ENCODE results near the gene PPP6R1.

Gene PPP6R1

GRCh38 chr19:55259540-55260210 is 858 bp upstream of the PPP6R1 start:
- DNase-seq (ENCODE audit: low spot score), result no peak

- DNase-seq (ENCODE audit: low spot score), result peak; percentile 72
Measured at GRCh38 chr19:55258476-55258827, 365 bp downstream of the PPP6R1 start.

- DNase-seq (ENCODE audit: low spot score), result peak; percentile 47
Measured at GRCh38 chr19:55257461-55258420, 1.1 kb downstream of the PPP6R1 start.

- no peak for DNase-seq (ENCODE audit: low spot score)
Measured at GRCh38 chr19:55256562-55257460, 2.0 kb downstream of the PPP6R1 start.

GRCh38 chr19:55255618-55256423 is 3.0 kb downstream of the PPP6R1 start:
- DNase-seq (ENCODE audit: low spot score), result peak; percentile 58

GRCh38 chr19:55254625-55254977 is 4.2 kb downstream of the PPP6R1 start:
- no peak for DNase-seq (ENCODE audit: low spot score)

- DNase-seq (ENCODE audit: low spot score), result no peak
Measured at GRCh38 chr19:55253842-55254624, 4.8 kb downstream of the PPP6R1 start.

- no peak for DNase-seq (ENCODE audit: low spot score)
Measured at GRCh38 chr19:55252760-55253663, 5.8 kb downstream of the PPP6R1 start.

GRCh38 chr19:55251341-55252081 is 7.3 kb downstream of the PPP6R1 start:
- DNase-seq (ENCODE audit: low spot score), result no peak

GRCh38 chr19:55250262-55251036 is 8.4 kb downstream of the PPP6R1 start:
- DNase-seq (ENCODE audit: low spot score), result no peak

- no peak for DNase-seq (ENCODE audit: low spot score)
Measured at GRCh38 chr19:55249841-55250240, 9.0 kb downstream of the PPP6R1 start.

- DNase-seq (ENCODE audit: low spot score), result no peak
Measured at GRCh38 chr19:55248704-55249103, 10.1 kb downstream of the PPP6R1 start.

- no peak for DNase-seq (ENCODE audit: low spot score)
Measured at GRCh38 chr19:55248166-55248675, 10.6 kb downstream of the PPP6R1 start.

GRCh38 chr19:55247621-55248099 is 11.2 kb downstream of the PPP6R1 start:
- DNase-seq (ENCODE audit: low spot score), result no peak

- no peak for DNase-seq (ENCODE audit: low spot score)
Measured at GRCh38 chr19:55246462-55247451, 12.1 kb downstream of the PPP6R1 start.

GRCh38 chr19:55245236-55245904 is 13.4 kb downstream of the PPP6R1 start:
- DNase-seq (ENCODE audit: low spot score), result no peak
